Right lobe of liver (tissue), 6 donors: Measurements from ENCODE around the gene KIAA0586. TPM values are rescaled to one million over a fixed set of nuclear protein-coding genes. Genes with fewer than 3 reads are reported as not detected.
A peak's percentile ranks its signal among the peaks of the same experiment; 100 is the strongest.
"Not testable (repeated sequence)": the region's sequence is repeated elsewhere in the genome, so short reads cannot be mapped to it uniquely, and the experiment has no call there.

ENCODE experiments used
- ATAC-seq, 4 donors: fragments of 200-7000 bp; cut with Tn5 transposase; one replicate each; pipeline ENCODE4 v1.9.1; 2020; ENCODE audit warnings: mild to moderate bottlenecking in 4 of 4, moderate library complexity in 4 of 4
- DNase-seq, 3 donors: peaks; one replicate each; pipeline ENCODE4 v3.0.0-alpha.2; 2020
- H3K27ac ChIP-seq, 3 donors: fragments of 200-600 bp; one replicate each; pipeline ENCODE4 v1.8.0; 2022
- H3K27me3 ChIP-seq, 2 donors: fragments of 200-600 bp; one replicate each; pipeline ENCODE4 v1.8.0; 2022
- H3K36me3 ChIP-seq, 4 donors: fragments of 200-600 bp; sonication (generic) in 1 of 4; one replicate each; pipeline versions ENCODE4 v1.5.1 to v1.8.0; 2017 to 2022; ENCODE audit warnings: control low read depth in 1 of 4
- H3K4me1 ChIP-seq, 4 donors: fragments of 200-600 bp; sonication (generic) in 1 of 4; one replicate each; pipeline versions ENCODE4 v1.5.1 to v1.8.0; 2017 to 2022; ENCODE audit warnings: control low read depth in 1 of 4
- H3K4me3 ChIP-seq, 3 donors: fragments of 200-600 bp; one replicate each; pipeline ENCODE4 v1.8.0; 2022
- H3K9me3 ChIP-seq, 4 donors: fragments of 200-600 bp; sonication (generic) in 1 of 4; one replicate each; pipeline versions ENCODE4 v1.5.1 to v1.8.0; 2017 to 2022; ENCODE audit warnings: control low read depth in 1 of 4
- CTCF ChIP-seq, 4 donors: fragments of 200-600 bp in 3 of 4; fragments of 450-650 bp in 1 of 4; IDR thresholded peaks; one replicate each; pipeline versions ENCODE4 v1.5.1 to v1.8.0; 2016 to 2022; ENCODE audit warnings: antibody characterized with exemption in 4 of 4, mild to moderate bottlenecking in 2 of 4
- POLR2A ChIP-seq: fragments of 450-650 bp; IDR thresholded peaks from one replicate; pipeline ENCODE4 v1.6.1; 2017; ENCODE audit warnings: antibody characterized with exemption, mild to moderate bottlenecking
- WGBS: methylation state at CpG from one replicate; pipeline ENCODE4 v1.1.6; 2018; ENCODE audit warnings: low coverage, low lambda C conversion rate; ENCODE audit not compliant: insufficient coverage; ENCODE audit errors: missing lambda C conversion rate; 5-methylcytosine and 5-hydroxymethylcytosine counted together
- intact Hi-C, 2 donors: fragments of 100-400 bp; cut with DNase I; formaldehyde crosslinking; loops; one replicate each; pipeline versions ENCODE4 v1.11.2 to v1.14.1; 2022
- total RNA-seq, 6 experiments: library from RNA; depleted of rRNA in 2 of 6; stranded (reverse); fragments of >200 nt in 2 of 6; fragmentation: NEBNext Ultra II Directional in 3 of 6; extraction: Animal tissue kit (Norgen Biotek cat#: 25700) in 3 of 6; gene quantifications; one replicate each; pipeline versions ENCODE4 v1.1.0 to v1.2.4, GENCODE V29; 2016 to 2023
- donor health status: DM: no; HTN: yes; CAD: no.
- donor health status: DM: no; HTN: no; CAD: no.
- donor health status: DM: no; HTN: no; CAD: no.
- donor health status: DM: no; HTN: yes; CAD: no.
- donor health status: DM: no; HTN: yes; CAD: no.

The KIAA0586 gene
- total RNA-seq, 6 experiments from 2014 or later, result 4.7 to 14.6 (median 9.0) TPM

- WGBS, result 100% methylated on average over 1 of the region's 1 CpG
- DNase-seq (no peak), ATAC-seq (no peak)
- Histone ChIP-seq H3K27me3 (no peaks in the 10 kb centered on the region), H3K4me1 (no peaks in the 10 kb centered on the region), H3K4me3 (no peak overlapping the region), H3K36me3 (no peaks in the 10 kb centered on the region), H3K27ac (no peak overlapping the region), H3K9me3 (no peaks in the 10 kb centered on the region)
- TF ChIP-seq POLR2A, result no peak
- TF ChIP-seq CTCF (IDR thresholded peaks at IDR 0.05), result no peak
- intact Hi-C loops, result no loop called here
Observed at GRCh38 chr14:58517592-58517991, 90.1 kb downstream of the KIAA0586 start.

- H3K36me3 ChIP-seq, H3K27me3 ChIP-seq, H3K27ac ChIP-seq, H3K9me3 ChIP-seq, ATAC-seq, H3K4me1 ChIP-seq, intact Hi-C loops, DNase-seq, H3K4me3 ChIP-seq: not testable (repeated sequence)
- WGBS, result 100% methylated on average over 3 of the region's 10 CpGs
Observed at GRCh38 chr14:58525691-58526090, 98.2 kb downstream of the KIAA0586 start.

- intact Hi-C loops, result no loop called here
- peak in 2 of 4 donors; percentile 16 to 23 for ATAC-seq
Observed at GRCh38 chr14:58533446-58533845, 105.9 kb downstream of the KIAA0586 start.

GRCh38 chr14:58535044-58535443 lies 107.5 kb downstream of the KIAA0586 start:
- H3K27ac ChIP-seq, result no peak overlapping the region
- WGBS, result 41% methylated on average over 1 of the region's 1 CpG
- no peaks in the 10 kb centered on the region for H3K27me3 ChIP-seq
- no peaks in the 10 kb centered on the region for H3K4me1 ChIP-seq
- no peak overlapping the region for H3K4me3 ChIP-seq
- no peak for DNase-seq
- no peaks in the 10 kb centered on the region for H3K36me3 ChIP-seq
- no peak for TF ChIP-seq POLR2A
- TF ChIP-seq CTCF (IDR thresholded peaks at IDR 0.05), result no peak
- no peak for ATAC-seq
- no peaks in the 10 kb centered on the region for H3K9me3 ChIP-seq
- intact Hi-C loops, result no loop called here

More at GRCh38 chr14:58533446-58533845, 105.9 kb downstream of the KIAA0586 start:
- Histone ChIP-seq H3K36me3 (no peaks in the 10 kb centered on the region), H3K27me3 (no peaks in the 10 kb centered on the region), H3K27ac (no peak overlapping the region), H3K4me3 (no peak overlapping the region), H3K9me3 (no peaks in the 10 kb centered on the region), H3K4me1 (no peaks in the 10 kb centered on the region)
- TF ChIP-seq CTCF (IDR thresholded peaks at IDR 0.05) (no peak), POLR2A (no peak)
- WGBS, result 55% methylated on average over 5 of the region's 5 CpGs
- no peak for DNase-seq

- Histone ChIP-seq H3K4me1 (no peaks in the 10 kb centered on the region), H3K36me3 (no peaks in the 10 kb centered on the region), H3K27ac (no peak overlapping the region), H3K27me3 (no peaks in the 10 kb centered on the region), H3K4me3 (no peak overlapping the region), H3K9me3 (no peaks in the 10 kb centered on the region)
- intact Hi-C loops, result no loop called here
- TF ChIP-seq CTCF (IDR thresholded peaks at IDR 0.05) (no peak), POLR2A (no peak)
- WGBS, result 79% methylated on average over 3 of the region's 3 CpGs
- DNase-seq, result no peak
- ATAC-seq, result no peak
Observed at GRCh38 chr14:58537004-58537403, 109.5 kb downstream of the KIAA0586 start.
